GM19023 (cell line): ENCODE data around the gene GRIN2A.
A peak's percentile ranks its signal among the peaks of the same experiment; 100 is the strongest.

Source experiments
- ATAC-seq: cut with Tn5 transposase; IDR thresholded peaks from one replicate; pipeline ENCODE4 v1.9.1; 2021; ENCODE audit warnings: mild to moderate bottlenecking, moderate library complexity; ENCODE audit not compliant: unreplicated experiment

GRIN2A gene

GRCh38 chr16:10182222-10183053 lies at the start of gene GRIN2A:
TSS of gene GRIN2A (minus strand) at chr16:10182428. CDS start at chr16:10180411, 2,017 bp downstream.
- ATAC-seq = no peak

GRCh38 chr16:10231563-10231962 lies 49.3 kb upstream of the GRIN2A start:
- ATAC-seq = no peak

- ATAC-seq = no peak
Observed at GRCh38 chr16:10228779-10229178, 46.6 kb upstream of the GRIN2A start.

- ATAC-seq = no peak
Observed at GRCh38 chr16:10226987-10227306, 44.7 kb upstream of the GRIN2A start.

- ATAC-seq = no peak
Observed at GRCh38 chr16:10226141-10226986, 44.1 kb upstream of the GRIN2A start.

GRCh38 chr16:10225653-10226052 lies 43.4 kb upstream of the GRIN2A start:
- ATAC-seq = no peak

GRCh38 chr16:10224850-10225249 lies 42.6 kb upstream of the GRIN2A start:
- ATAC-seq = no peak

- ATAC-seq = no peak
Observed at GRCh38 chr16:10220942-10221341, 38.7 kb upstream of the GRIN2A start.

GRCh38 chr16:10219742-10220141 lies 37.5 kb upstream of the GRIN2A start:
- no peak for ATAC-seq

- ATAC-seq = no peak
Observed at GRCh38 chr16:10218490-10219206, 36.4 kb upstream of the GRIN2A start.

- ATAC-seq = no peak
Observed at GRCh38 chr16:10213748-10214147, 31.5 kb upstream of the GRIN2A start.

GRCh38 chr16:10210944-10211343 lies 28.7 kb upstream of the GRIN2A start:
- no peak for ATAC-seq

- no peak for ATAC-seq
Observed at GRCh38 chr16:10206865-10207264, 24.6 kb upstream of the GRIN2A start.

GRCh38 chr16:10206215-10206614 lies 24.0 kb upstream of the GRIN2A start:
- ATAC-seq = peak; percentile 84

GRCh38 chr16:10205688-10206087 lies 23.5 kb upstream of the GRIN2A start:
- peak; percentile 41 for ATAC-seq

- no peak for ATAC-seq
Observed at GRCh38 chr16:10202649-10203048, 20.4 kb upstream of the GRIN2A start.

- no peak for ATAC-seq
Observed at GRCh38 chr16:10200637-10201586, 18.7 kb upstream of the GRIN2A start.

- no peak for ATAC-seq
Observed at GRCh38 chr16:10196999-10197398, 14.8 kb upstream of the GRIN2A start.

GRCh38 chr16:10191096-10191495 lies 8.9 kb upstream of the GRIN2A start:
- ATAC-seq = no peak

- no peak for ATAC-seq
Observed at GRCh38 chr16:10189861-10190390, 7.7 kb upstream of the GRIN2A start.
